Measurements from ENCODE around the gene TREH.
A peak's percentile ranks its signal among the peaks of the same experiment; 100 is the strongest.
"Not testable (repeated sequence)": the region's sequence is repeated elsewhere in the genome, so short reads cannot be mapped to it uniquely, and the experiment has no call there.

Gene TREH

GRCh38 chr11:118628031-118628430, 51.4 kb downstream of the TREH start:
- DNase-seq, result no peak

DNA sequence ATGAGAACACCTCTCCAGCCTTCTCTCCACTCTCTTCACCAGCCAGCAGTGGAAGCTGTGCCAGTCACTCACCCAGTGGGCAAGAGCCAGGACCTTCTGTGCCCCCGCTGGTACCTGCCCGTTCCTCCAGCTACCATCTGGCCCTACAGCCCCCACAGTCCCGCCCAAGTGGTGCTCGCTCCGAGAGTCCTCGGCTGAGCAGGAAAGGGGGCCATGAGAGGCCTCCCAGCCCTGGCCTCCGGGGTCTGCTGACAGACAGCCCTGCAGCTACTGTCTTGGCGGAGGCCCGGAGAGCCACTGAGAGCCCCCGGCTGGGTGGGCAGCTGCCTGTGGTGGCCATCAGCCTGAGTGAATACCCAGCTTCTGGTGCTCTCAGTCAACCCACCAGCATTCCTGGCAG, 51.9 kb downstream of the TREH start:
- DNase-seq, result no peak

DNA sequence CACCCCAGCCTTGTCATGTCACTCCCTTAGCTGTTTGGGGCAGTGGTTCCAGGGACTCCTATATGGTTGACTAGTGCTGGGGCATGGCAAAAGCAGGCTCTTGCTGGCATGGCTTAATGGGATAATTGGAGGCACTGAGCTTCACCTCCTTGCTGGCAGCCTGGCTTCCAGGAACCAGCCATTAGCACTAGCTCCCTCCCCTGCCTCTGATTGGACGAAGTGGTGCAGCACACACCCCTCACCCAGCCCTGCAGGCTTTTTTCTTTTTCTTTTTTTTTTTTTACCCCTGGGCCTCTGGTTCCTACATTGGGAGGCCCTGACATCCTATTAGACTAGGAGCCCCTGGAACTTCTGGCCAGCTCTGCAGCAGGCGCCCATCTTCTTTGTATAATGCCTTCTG, 53.5 kb downstream of the TREH start:
- DNase-seq, result no peak

DNA sequence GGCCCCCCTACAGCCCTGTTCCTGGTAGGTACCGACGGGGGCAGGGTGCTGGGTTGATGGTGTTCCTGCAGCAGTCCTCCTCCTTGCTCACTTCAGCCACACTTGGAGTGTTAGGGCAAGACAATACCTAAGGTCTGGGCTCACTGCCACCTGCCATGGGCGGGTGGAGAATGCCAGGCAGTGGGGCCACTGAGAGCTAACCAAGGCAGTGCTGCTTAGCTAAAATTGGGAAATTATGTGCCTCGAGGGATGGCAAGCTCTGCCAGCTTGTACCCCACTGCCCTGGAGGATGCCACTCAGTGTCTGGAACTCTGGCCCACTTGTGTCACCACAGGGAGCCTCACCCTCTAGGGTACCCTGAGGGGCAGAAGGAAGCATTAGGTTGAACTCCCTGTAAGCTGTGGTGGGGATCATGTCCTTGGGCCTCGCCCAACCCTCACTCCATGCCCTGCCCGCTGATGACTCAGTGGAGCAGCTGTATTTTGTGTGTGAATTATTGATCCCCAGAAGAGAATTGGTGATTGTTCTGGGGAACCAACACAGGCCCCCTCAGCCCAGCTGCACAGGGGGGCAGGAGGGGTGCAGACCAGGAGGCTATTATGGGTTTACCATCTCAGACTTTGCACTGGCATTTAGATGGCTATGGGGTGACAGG, 54.3 kb downstream of the TREH start:
- no peak for DNase-seq

DNA sequence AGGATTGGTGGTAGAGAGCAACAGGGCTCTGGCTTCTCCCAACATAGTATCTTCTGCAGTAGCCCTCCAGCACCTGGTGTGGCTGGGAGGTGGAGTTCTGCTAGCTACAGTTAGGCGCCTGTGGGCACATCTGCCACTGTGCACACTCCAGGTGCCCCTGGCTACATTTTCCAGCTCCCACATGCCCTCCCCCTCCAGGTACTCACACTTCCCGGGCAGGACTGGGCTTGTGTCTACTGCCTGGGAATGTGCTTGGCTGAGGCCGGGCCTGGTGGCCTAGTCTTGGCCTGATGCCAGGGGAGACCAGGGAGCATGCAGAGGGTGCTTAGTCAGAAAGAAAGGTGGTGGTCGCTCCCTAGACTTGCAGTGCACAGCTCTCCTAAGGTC, 56.2 kb downstream of the TREH start:
- no peak for DNase-seq

- no peak for DNase-seq
Observed at GRCh38 chr11:118622376-118623268, 56.8 kb downstream of the TREH start.

DNA sequence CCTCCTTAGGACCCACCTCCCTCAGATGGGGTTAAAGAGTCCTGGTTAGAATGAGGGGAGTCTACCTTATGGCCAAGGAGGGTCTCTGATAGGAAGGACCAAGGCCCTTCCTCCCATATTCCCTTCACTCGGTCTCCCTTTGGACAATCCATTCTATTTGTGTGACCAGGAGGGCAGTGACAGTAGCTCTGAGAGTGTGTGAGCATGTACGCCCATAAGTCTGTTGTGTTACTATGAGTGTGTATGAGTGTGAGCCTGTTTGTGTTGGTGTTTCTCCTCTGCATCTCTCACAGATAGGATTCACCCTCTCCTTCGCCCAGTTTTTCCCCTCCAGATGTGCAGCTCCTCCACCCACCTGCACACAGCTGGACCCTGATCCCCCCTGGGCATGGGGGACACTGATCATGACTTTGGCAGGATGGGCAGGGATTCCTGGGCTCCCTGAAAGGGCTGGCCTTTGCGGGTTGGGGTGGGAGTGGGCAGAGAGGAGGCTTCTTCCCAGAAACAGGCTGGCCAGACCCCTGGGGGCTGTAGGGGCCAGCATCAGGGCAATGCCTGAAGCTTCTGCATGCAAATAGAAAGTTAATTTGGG, 57.6 kb downstream of the TREH start:
- no peak for DNase-seq

GRCh38 chr11:118621071-118621783, 58.2 kb downstream of the TREH start:
- peak; percentile 71 for DNase-seq

GRCh38 chr11:118620529-118621070, 58.9 kb downstream of the TREH start:
- DNase-seq, result no peak

GRCh38 chr11:118619444-118620197, 59.8 kb downstream of the TREH start:
- DNase-seq, result no peak

DNA sequence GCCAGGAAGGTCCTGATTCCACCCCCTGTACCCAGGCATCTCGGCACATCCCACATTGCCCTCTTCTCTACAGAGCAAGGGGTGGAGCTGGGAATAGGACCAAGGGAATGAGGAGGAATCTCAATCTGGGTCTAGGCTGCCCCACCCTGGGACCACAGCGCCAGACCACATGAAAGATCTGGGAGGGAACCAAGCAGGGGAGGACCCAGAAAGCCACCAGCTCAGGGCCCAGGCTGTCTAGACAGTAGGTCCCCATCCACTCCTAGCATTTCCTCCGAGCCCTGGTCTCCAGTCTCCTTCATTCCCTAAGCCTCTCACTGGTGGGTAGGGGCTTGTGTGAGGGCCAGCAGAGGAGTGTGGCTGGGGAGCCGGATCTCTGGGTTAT, 60.5 kb downstream of the TREH start:
- no peak for DNase-seq

GRCh38 chr11:118618115-118618990, 61.1 kb downstream of the TREH start:
- DNase-seq, result no peak

- no peak for DNase-seq
Observed at GRCh38 chr11:118615976-118616371, 63.5 kb downstream of the TREH start.

DNA sequence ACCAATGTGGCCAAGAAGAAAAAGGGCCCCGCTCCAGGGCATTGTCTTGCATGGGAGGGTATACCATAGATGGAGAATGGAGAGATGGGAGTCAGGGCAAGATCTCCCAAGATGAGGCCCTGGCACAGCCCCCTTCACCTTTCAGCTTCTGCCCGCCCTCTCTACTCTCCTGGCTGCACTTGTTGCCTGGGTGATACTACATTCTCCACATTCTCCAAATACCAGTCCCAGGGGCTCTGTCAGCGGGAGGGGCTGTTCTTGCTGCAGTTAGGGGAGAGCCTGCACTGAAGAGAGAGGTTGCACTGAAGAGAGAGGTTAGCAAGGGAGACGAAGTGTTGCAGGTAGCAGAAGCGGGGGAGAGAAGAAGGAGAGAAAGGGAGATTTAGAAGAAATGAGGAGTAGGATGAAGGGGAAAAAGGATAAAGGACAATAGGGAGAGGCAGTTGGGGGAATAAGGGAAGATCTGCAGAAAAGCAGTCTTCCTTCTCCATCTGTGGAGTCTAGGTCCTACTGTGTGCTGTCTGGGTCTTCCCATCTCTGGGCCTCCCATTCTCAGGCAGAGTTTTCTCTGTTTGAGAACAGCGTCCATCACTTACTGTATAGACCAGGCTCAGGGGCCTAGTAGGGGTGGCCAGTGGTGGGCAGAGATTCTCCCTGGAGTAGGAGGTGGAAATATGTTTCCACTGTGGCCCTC, 64.0 kb downstream of the TREH start:
- DNase-seq, result no peak

DNA sequence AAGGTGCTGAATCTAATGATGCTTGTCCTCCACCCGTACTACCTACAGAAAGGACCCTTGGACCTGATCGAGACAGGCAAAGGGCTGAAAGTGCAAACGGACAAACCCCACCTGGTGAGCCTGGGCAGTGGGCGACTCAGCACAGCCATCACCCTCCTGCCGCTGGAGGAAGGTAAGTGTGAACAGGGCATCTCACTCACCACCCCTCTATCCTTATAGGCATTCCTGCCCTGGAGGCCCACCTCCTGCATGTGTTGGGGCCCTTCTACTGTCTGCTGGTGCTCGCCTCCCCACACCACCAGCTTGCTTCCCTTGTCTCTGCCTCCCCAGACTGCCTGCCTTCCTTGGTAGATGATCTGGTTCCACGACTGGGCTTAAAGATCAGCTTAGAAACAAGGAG, 64.9 kb downstream of the TREH start:
- DNase-seq, result no peak

- no peak for DNase-seq
Observed at GRCh38 chr11:118612378-118612777, 67.1 kb downstream of the TREH start.

- DNase-seq, result not testable (repeated sequence)
Observed at GRCh38 chr11:118611433-118611795, 68.0 kb downstream of the TREH start.

DNA sequence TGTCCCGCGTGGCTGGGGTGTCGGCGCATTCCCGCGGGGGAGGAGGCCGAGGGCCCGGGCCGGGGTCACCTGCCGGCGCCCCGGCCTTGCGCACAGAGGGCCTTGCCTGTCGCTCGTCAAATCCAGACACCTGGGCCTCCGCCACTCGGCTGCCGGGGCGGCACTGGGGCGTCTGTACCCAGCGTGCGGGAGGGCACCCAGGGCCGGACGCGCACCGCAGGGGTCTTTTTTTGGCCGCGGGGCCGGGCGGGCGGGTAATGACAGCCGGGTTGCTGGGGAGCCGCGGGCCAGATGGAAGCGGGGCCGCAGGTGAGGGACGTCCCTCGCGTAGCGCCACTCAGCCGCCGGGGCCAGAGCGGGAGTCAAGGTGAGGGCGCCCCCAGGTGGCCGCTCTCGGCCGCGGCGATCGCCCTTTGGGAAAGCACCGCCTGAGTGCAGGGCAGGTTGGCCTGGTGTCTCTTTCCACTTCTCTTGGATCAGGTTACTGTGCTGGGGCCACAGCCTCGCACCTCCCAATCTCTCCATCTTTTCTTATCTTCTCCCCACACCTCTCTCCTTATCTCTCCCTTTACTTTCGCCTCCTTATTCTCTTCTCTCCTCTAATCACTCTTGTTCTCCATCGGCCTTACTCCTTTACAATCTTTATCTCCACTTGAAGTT, 68.5 kb downstream of the TREH start:
- peak; percentile 96 for DNase-seq

GRCh38 chr11:118610225-118610772, 69.2 kb downstream of the TREH start:
- no peak for DNase-seq

All from activated CD8-positive, alpha-beta memory T cell treated with anti-CD3 and anti-CD28 coated beads for 24 hours (primary cell).